Ishikawa (cell line): ENCODE measurements around the gene RBM44.

Source experiments
- CEBPB ChIP-seq: IDR thresholded peaks from 2 replicates; pipeline ENCODE4 v1.6.1; 2012
- EP300 ChIP-seq: IDR thresholded peaks from 2 replicates; pipeline ENCODE4 v1.6.1; 2012; ENCODE audit warnings: borderline replicate concordance
- FOXM1 ChIP-seq: IDR thresholded peaks from 2 replicates; pipeline ENCODE4 v1.6.1; 2012; ENCODE audit warnings: low read depth, borderline replicate concordance
- RAD21 ChIP-seq: IDR thresholded peaks from 2 replicates; pipeline ENCODE4 v1.6.1; 2012; ENCODE audit warnings: low read depth
- TAF1 ChIP-seq: IDR thresholded peaks from 2 replicates; pipeline ENCODE4 v1.6.1; 2012; ENCODE audit warnings: low read depth, mild to moderate bottlenecking
- TEAD4 ChIP-seq: IDR thresholded peaks from 2 replicates; pipeline ENCODE4 v1.6.1; 2012
- YY1 ChIP-seq: IDR thresholded peaks from 2 replicates; pipeline ENCODE4 v1.6.1; 2012; ENCODE audit warnings: low read depth
- TF ChIP-seq, protein P1 (sequence below): IDR thresholded peaks from 2 replicates; pipeline ENCODE4 v1.6.1; 2012

DNA sequence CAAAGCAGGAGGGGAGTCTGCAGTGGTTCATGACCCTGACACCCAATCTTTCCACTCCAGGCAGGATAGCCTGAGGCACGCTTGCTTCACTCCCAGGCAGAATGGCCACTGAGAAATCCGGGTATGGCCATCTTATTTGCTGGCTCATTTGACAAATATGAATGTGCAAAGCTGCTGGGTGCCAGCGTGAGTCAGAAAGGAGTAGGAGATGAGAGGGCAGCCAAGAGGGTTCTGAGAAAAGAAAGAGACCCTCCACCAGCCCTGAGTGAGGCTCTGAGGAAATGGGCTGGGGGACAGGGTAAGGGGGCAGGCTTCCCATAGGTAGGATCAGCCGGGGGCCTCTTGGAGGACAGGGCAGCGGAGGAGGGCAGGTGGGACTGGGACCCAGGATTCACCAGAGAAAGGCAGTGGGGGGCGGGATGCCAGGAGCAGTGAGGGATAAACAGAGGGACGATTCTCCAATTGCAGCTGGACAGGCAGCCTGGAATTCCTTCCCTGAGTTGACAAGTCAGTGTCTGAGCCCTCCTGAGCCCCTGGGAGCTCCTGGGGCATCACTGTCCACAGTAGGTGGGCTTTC lies 76.1 kb downstream of the RBM44 start:
- TF ChIP-seq EP300 (no peak), TAF1 (no peak), FOXM1 (no peak), RAD21 (no peak), YY1 (no peak), CEBPB (no peak), TEAD4 (no peak)
- TF ChIP-seq, protein P1, sequence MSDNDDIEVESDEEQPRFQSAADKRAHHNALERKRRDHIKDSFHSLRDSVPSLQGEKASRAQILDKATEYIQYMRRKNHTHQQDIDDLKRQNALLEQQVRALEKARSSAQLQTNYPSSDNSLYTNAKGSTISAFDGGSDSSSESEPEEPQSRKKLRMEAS: no peak
